ENCODE results near the gene PLCB2. TPM values are rescaled to one million over a fixed set of nuclear protein-coding genes. Genes with fewer than 3 reads are reported as not detected.
A peak's percentile ranks its signal among the peaks of the same experiment; 100 is the strongest.

PLCB2 gene
- total RNA-seq, 4 donors from 2014 or later, result 1.7 to 7.2 (median 4.1) TPM

GRCh38 chr15:40280260-40281056, 27.3 kb downstream of the PLCB2 start:
- Histone ChIP-seq H3K27ac (no peak overlapping the region), H3K9me3 (no peaks in the 10 kb centered on the region), H3K27me3 (peaks cover 15% of the 10 kb centered on the region), H3K36me3 (no peaks in the 10 kb centered on the region), H3K4me1 (peaks cover 21 to 49% of the 10 kb centered on the region in 2 donors), H3K4me3 (replicated peaks in 1 of 3) (no peak overlapping the region)
- TF ChIP-seq, protein P1, sequence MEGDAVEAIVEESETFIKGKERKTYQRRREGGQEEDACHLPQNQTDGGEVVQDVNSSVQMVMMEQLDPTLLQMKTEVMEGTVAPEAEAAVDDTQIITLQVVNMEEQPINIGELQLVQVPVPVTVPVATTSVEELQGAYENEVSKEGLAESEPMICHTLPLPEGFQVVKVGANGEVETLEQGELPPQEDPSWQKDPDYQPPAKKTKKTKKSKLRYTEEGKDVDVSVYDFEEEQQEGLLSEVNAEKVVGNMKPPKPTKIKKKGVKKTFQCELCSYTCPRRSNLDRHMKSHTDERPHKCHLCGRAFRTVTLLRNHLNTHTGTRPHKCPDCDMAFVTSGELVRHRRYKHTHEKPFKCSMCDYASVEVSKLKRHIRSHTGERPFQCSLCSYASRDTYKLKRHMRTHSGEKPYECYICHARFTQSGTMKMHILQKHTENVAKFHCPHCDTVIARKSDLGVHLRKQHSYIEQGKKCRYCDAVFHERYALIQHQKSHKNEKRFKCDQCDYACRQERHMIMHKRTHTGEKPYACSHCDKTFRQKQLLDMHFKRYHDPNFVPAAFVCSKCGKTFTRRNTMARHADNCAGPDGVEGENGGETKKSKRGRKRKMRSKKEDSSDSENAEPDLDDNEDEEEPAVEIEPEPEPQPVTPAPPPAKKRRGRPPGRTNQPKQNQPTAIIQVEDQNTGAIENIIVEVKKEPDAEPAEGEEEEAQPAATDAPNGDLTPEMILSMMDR (IDR thresholded peaks at IDR 0.05), result no peak
- no peak for TF ChIP-seq POLR2A (IDR thresholded peaks at IDR 0.05)
- 48 to 50% methylated on average over 30 of the region's 30 CpGs for WGBS, 2 donors
- intact Hi-C loops (cut with DNase I), result loop anchor here (5.0 kb wide), 2 partner anchors 77 to 142 kb away; partner anchors contain the start of gene DISP2
- DNase-seq, result no peak

DNA sequence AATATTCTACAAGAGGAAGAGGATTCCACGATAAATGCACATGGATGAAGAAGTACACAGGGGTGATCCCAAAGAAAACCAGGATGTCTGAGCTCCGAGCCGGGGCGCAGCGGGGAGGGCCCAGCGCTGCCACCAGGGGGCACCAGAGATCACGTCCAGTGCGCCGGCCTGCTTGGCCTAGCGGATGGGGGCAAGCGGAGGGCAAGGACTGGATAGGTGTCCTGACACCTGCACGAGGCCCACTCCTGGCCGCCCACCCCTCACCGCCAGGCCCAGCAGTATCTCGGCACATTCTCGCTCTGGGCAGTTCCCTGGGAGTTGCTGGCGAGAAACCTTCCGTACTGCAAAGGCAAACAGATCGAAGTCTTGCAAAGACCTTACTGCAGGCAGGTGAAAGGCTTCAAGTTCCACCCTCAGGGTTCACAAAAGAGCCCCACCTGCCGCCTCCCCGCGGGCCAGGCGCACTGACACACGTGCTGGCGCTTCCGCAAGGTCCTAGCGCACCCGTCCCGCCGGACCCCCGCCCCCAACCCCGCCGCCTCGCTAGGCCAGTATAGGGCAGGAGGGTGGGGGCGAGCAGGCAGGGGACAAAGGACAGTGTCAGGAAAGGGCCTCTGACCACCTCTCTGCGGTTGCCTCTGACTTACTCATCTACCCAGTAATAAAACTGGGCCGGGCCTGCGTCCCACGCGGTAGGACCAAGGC, 28.1 kb downstream of the PLCB2 start:
- Histone ChIP-seq H3K36me3 (no peaks in the 10 kb centered on the region), H3K4me3 (replicated peaks in 1 of 3) (no peak overlapping the region), H3K27ac (no peak overlapping the region), H3K4me1 (peaks cover 21 to 49% of the 10 kb centered on the region in 2 donors), H3K27me3 (peaks cover 15% of the 10 kb centered on the region), H3K9me3 (no peaks in the 10 kb centered on the region)
- WGBS, 2 donors, result 4 to 16% methylated on average over 13 to 25 of the region's 40 CpGs
- DNase-seq, result peak; percentile 68 to 77
- no peak for TF ChIP-seq POLR2A (IDR thresholded peaks at IDR 0.05)
- TF ChIP-seq, protein P1 (IDR thresholded peaks at IDR 0.05), result peak; percentile 89 to 98 (median 94)
- intact Hi-C loops (cut with DNase I), result loop anchor here (5.0 kb wide), 2 partner anchors 78 to 143 kb away; partner anchors contain the start of gene DISP2

GRCh38 chr15:40278026-40278425, 29.7 kb downstream of the PLCB2 start:
- no peak overlapping the region for H3K27ac ChIP-seq
- intact Hi-C loops (cut with DNase I), result no loop called here
- peaks cover 12% of the 10 kb centered on the region for H3K27me3 ChIP-seq
- no peaks in the 10 kb centered on the region for H3K9me3 ChIP-seq
- TF ChIP-seq POLR2A (IDR thresholded peaks at IDR 0.05), result no peak
- TF ChIP-seq, protein P1 (IDR thresholded peaks at IDR 0.05), result no peak
- no peak for DNase-seq
- H3K36me3 ChIP-seq, result peaks cover 3 to 6% of the 10 kb centered on the region in 2 donors
- H3K4me1 ChIP-seq, result peaks cover 17 to 41% of the 10 kb centered on the region in 2 donors
- no peak overlapping the region for H3K4me3 ChIP-seq (replicated peaks in 1 of 3)
- WGBS, 2 donors, result 61 to 76% methylated on average over 9 to 10 of the region's 10 CpGs

GRCh38 chr15:40277471-40277870, 30.3 kb downstream of the PLCB2 start:
- Histone ChIP-seq H3K27ac (no peak overlapping the region), H3K4me3 (replicated peaks in 1 of 3) (no peak overlapping the region), H3K36me3 (peaks cover 3 to 6% of the 10 kb centered on the region in 2 donors), H3K9me3 (no peaks in the 10 kb centered on the region), H3K27me3 (peaks cover 7% of the 10 kb centered on the region), H3K4me1 (peaks cover 12 to 36% of the 10 kb centered on the region in 2 donors)
- 64 to 81% methylated on average over 16 of the region's 16 CpGs for WGBS, 2 donors
- intact Hi-C loops (cut with DNase I), result no loop called here
- TF ChIP-seq, protein P1 (IDR thresholded peaks at IDR 0.05), result no peak
- TF ChIP-seq POLR2A (IDR thresholded peaks at IDR 0.05), result no peak
- no peak for DNase-seq

All from thyroid gland (tissue), 4 donors.